HFF-Myc (cell line): Measurements from ENCODE around the gene SSTR5.
"Not testable (repeated sequence)": the region's sequence is repeated elsewhere in the genome, so short reads cannot be mapped to it uniquely, and the experiment has no call there.

Experiments
- DNase-seq: peaks from one replicate; pipeline ENCODE4 v3.0.0-alpha.2; 2011; ENCODE audit warnings: low read depth; ENCODE audit errors: extremely low read depth
- H3K4me3 ChIP-seq: replicated peaks from 2 replicates; pipeline ENCODE4 v1.5.1; 2011; ENCODE audit warnings: low read depth, mild to moderate bottlenecking, control low read depth, low read length
- TF ChIP-seq, protein P1 (sequence below): IDR thresholded peaks from 2 replicates; pipeline ENCODE4 v1.5.1; 2012; ENCODE audit warnings: mild to moderate bottlenecking, low read depth, low read length, control low read depth; ENCODE audit errors: missing control alignments

SSTR5 gene

GRCh38 chr16:1082266-1082951 lies 9.9 kb downstream of the SSTR5 start:
- no peak overlapping the region for H3K4me3 ChIP-seq
- TF ChIP-seq, protein P1, sequence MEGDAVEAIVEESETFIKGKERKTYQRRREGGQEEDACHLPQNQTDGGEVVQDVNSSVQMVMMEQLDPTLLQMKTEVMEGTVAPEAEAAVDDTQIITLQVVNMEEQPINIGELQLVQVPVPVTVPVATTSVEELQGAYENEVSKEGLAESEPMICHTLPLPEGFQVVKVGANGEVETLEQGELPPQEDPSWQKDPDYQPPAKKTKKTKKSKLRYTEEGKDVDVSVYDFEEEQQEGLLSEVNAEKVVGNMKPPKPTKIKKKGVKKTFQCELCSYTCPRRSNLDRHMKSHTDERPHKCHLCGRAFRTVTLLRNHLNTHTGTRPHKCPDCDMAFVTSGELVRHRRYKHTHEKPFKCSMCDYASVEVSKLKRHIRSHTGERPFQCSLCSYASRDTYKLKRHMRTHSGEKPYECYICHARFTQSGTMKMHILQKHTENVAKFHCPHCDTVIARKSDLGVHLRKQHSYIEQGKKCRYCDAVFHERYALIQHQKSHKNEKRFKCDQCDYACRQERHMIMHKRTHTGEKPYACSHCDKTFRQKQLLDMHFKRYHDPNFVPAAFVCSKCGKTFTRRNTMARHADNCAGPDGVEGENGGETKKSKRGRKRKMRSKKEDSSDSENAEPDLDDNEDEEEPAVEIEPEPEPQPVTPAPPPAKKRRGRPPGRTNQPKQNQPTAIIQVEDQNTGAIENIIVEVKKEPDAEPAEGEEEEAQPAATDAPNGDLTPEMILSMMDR: no peak

GRCh38 chr16:1082952-1083675 lies 10.6 kb downstream of the SSTR5 start:
- TF ChIP-seq, protein P1: no peak
- no peak for DNase-seq
- H3K4me3 ChIP-seq: no peak overlapping the region

More at GRCh38 chr16:1082266-1082951, 9.9 kb downstream of the SSTR5 start:
- DNase-seq: no peak

- DNase-seq: no peak
- H3K4me3 ChIP-seq: no peak overlapping the region
- TF ChIP-seq, protein P1: no peak
Measured at GRCh38 chr16:1084971-1085370, 12.4 kb downstream of the SSTR5 start.

GRCh38 chr16:1086443-1086842 lies 13.9 kb downstream of the SSTR5 start:
- not testable (repeated sequence) for DNase-seq, H3K4me3 ChIP-seq

DNA sequence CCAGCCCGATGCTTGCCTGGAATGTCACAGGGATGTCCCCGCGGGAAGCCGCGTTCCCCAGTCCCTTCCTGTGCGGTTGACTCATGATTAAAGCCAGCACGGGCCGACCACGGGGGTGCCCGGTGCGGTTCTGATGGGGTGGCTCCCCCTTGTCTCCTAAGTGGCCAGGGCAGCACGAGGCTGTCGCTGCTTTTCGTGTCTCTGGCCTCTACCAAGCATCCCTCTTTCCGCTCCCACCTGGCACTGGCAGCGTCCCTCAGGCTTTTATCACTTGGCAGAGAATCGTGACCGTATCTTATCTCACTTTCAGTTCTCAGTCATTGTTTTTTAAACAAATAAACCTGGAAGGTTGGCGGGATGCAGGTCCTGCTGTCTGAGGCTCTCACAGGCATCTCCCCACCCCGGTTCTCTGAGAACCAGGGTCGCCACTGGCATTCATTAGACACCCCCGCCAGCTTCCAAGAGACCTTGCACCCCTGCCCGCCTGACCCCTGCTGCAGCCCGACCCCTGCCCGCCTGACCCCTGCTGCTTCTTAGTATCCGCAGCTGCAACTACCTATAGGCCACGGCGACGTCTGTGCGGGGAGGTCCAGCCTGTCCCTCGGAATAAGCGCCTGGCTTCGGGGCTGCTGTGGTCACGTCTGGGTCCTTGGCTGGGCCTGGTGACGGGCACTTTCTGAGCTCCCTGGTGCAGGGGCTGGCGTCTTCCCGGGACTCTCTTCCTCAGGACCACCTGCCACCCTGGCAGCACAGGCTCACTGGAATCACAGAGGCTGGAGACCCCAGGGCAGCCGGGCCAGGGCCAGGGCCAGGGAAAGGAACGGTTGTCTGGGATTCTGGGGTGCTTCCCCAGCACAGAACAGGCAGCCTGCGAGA lies 16.0 kb downstream of the SSTR5 start:
- H3K4me3 ChIP-seq: no peak overlapping the region
- DNase-seq: no peak
- TF ChIP-seq, protein P1: no peak

DNA sequence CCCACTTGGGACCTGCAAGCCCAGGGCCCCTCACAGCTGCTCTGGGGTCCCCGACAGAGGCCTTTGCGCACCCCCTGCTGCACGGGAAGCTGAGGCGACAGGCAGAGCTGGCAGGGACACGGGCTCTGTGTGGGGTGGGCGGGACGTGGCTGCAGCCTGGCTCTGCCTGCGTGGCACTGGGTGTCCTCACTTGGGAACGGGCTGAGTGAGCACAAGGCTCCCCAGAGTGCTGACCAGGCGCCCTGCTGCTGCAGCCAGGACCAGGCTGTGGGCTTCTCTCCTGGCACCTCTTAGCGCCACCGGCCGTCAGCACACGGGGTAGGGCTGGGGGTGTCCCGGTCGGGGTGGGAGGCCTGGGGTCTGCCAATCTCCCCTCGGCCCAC lies 16.9 kb downstream of the SSTR5 start:
- DNase-seq: no peak
- no peak overlapping the region for H3K4me3 ChIP-seq
- TF ChIP-seq, protein P1: no peak
